ENCODE results near the gene SH3PXD2B. TPM values are rescaled to one million over a fixed set of nuclear protein-coding genes. Genes with fewer than 3 reads are reported as not detected.
A peak's percentile ranks its signal among the peaks of the same experiment; 100 is the strongest.

The SH3PXD2B gene
- total and polyA plus RNA-seq, 2 of the 13 experiments (the other 11 are each of a cell fraction or from before 2014, with no cell fraction given): 3.4 to 4.6 TPM

DNA sequence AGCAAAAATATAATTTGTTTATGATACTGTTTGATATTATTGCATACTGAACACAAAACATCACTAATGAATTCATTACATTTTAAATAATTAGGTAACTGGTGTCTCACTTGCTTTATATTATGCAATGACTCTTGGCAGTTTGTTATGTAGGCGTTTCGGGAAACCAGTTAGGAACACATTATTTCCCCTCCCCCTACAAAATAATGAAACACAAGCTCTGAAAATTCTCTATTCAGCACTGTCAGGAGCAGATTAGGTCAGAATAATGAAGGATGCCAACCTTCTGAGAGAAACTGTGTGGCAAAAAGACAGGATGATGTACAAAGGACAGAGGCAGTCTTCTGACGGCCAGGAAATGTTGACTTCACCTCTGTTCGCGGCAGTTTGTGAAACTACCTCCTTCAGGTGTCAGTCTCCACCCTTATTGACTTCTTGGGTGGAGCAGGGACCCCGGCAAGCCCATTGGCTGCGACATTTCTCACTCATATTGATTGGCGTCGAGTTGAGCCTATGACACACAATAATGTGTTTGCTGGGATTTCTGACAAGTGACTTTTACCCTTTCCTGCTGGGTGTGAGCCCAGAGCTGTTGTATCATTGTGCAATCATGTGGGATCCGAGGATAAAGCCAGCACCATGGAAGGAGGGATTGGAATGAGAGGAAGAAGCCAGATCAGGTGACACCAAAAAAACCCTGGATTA lies 33.9 kb downstream of the SH3PXD2B start (continued):
- TF ChIP-seq, protein P1, sequence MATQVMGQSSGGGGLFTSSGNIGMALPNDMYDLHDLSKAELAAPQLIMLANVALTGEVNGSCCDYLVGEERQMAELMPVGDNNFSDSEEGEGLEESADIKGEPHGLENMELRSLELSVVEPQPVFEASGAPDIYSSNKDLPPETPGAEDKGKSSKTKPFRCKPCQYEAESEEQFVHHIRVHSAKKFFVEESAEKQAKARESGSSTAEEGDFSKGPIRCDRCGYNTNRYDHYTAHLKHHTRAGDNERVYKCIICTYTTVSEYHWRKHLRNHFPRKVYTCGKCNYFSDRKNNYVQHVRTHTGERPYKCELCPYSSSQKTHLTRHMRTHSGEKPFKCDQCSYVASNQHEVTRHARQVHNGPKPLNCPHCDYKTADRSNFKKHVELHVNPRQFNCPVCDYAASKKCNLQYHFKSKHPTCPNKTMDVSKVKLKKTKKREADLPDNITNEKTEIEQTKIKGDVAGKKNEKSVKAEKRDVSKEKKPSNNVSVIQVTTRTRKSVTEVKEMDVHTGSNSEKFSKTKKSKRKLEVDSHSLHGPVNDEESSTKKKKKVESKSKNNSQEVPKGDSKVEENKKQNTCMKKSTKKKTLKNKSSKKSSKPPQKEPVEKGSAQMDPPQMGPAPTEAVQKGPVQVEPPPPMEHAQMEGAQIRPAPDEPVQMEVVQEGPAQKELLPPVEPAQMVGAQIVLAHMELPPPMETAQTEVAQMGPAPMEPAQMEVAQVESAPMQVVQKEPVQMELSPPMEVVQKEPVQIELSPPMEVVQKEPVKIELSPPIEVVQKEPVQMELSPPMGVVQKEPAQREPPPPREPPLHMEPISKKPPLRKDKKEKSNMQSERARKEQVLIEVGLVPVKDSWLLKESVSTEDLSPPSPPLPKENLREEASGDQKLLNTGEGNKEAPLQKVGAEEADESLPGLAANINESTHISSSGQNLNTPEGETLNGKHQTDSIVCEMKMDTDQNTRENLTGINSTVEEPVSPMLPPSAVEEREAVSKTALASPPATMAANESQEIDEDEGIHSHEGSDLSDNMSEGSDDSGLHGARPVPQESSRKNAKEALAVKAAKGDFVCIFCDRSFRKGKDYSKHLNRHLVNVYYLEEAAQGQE (IDR thresholded peaks at IDR 0.05; ENCODE audit: borderline replicate concordance in 1 of 2, low read depth in 1 of 2, low read length in 2 of 2): no peak
- no peak for TF ChIP-seq MYNN (CRISPR knock-in tag; IDR thresholded peaks at IDR 0.05; ENCODE audit: low read depth)
- TF ChIP-seq ELF1 (CRISPR knock-in tag; IDR thresholded peaks at IDR 0.05): peak; percentile 64
- TF ChIP-seq ZNF710 (CRISPR knock-in tag; IDR thresholded peaks at IDR 0.05; ENCODE audit: borderline replicate concordance): peak; percentile 86; the same call in 1 of the 2 replicates
- peak; percentile 67 for TF ChIP-seq FOSL2 (CRISPR knock-in tag; IDR thresholded peaks at IDR 0.05)
- TF ChIP-seq SP1 (IDR thresholded peaks at IDR 0.05): no peak
- TF ChIP-seq SP1 (CRISPR knock-in tag; IDR thresholded peaks at IDR 0.05): peak; percentile 37; the same call in 1 of the 2 replicates
- peak; percentile 80; the same call in 1 of the 2 replicates for TF ChIP-seq FOXK1 (CRISPR knock-in tag; IDR thresholded peaks at IDR 0.05; ENCODE audit: borderline replicate concordance, low read depth)
- TF ChIP-seq U2AF1 (optimal IDR thresholded peaks at IDR 0.05; ENCODE audit: low read depth, low read length): no peak
- TF ChIP-seq MIXL1 (CRISPR knock-in tag; IDR thresholded peaks at IDR 0.05): 0 out of 2 replicates have a peak, but pooled peaks have one; percentile 15
- TF ChIP-seq NR2F2 (IDR thresholded peaks at IDR 0.05; ENCODE audit: borderline replicate concordance, low read depth): peak; percentile 27; the same call in 1 of the 2 replicates
- peak; percentile 31; the same call in 1 of the 2 replicates for TF ChIP-seq MAX (IDR thresholded peaks at IDR 0.05)
- no peak for TF ChIP-seq TFE3 (CRISPR knock-in tag; IDR thresholded peaks at IDR 0.05)
- peak; percentile 61; the same call in 1 of the 2 replicates for TF ChIP-seq FOXK2 (IDR thresholded peaks at IDR 0.05)
- no peak for TF ChIP-seq ZNF354B (CRISPR knock-in tag; IDR thresholded peaks at IDR 0.05)
- no peak for TF ChIP-seq SP140L (CRISPR knock-in tag; IDR thresholded peaks at IDR 0.05; ENCODE audit: borderline replicate concordance)
- TF ChIP-seq, protein P2, sequence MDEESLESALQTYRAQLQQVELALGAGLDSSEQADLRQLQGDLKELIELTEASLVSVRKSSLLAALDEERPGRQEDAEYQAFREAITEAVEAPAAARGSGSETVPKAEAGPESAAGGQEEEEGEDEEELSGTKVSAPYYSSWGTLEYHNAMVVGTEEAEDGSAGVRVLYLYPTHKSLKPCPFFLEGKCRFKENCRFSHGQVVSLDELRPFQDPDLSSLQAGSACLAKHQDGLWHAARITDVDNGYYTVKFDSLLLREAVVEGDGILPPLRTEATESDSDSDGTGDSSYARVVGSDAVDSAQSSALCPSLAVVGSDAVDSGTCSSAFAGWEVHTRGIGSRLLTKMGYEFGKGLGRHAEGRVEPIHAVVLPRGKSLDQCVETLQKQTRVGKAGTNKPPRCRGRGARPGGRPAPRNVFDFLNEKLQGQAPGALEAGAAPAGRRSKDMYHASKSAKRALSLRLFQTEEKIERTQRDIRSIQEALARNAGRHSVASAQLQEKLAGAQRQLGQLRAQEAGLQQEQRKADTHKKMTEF (CRISPR knock-in tag; IDR thresholded peaks at IDR 0.05): peak; percentile 53
- peak; percentile 69 for TF ChIP-seq THAP11 (CRISPR knock-in tag; IDR thresholded peaks at IDR 0.05)
- TF ChIP-seq NFYB (CRISPR knock-in tag; IDR thresholded peaks at IDR 0.05): peak; percentile 100
- peak; percentile 47; the same call in 1 of the 2 replicates for TF ChIP-seq CHD2 (IDR thresholded peaks at IDR 0.05; ENCODE audit: low read depth, low read length)
- TF ChIP-seq POLR2AphosphoS5 (IDR thresholded peaks at IDR 0.05; ENCODE audit: low read depth, low read length): no peak
- peak; percentile 41; the same call in 1 of the 2 replicates for TF ChIP-seq TBX3 (IDR thresholded peaks at IDR 0.05; ENCODE audit: borderline replicate concordance)
- TF ChIP-seq ZNF720 (CRISPR knock-in tag; IDR thresholded peaks at IDR 0.05): no peak
